H1 (cell line): ENCODE results near the gene ATP2C1. TPM values are rescaled to one million over a fixed set of nuclear protein-coding genes. Genes with fewer than 3 reads are reported as not detected.

Experiments used
- CTCF ChIA-PET: fragments of 300-600 bp; sonication (Branson Sonifier 250); formaldehyde crosslinking; loops from one replicate; lab custom pipeline; 2021; ENCODE audit not compliant: partially characterized antibody; lab: Charles Lee
- POLR2A ChIA-PET: fragments of 300-600 bp; sonication (Branson Sonifier 250); formaldehyde crosslinking; loops from one replicate; lab custom pipeline; 2021; ENCODE audit warnings: inconsistent platforms; ENCODE audit not compliant: partially characterized antibody; lab: Charles Lee
- DNase-seq, 2 experiments: peaks; one replicate each; pipeline versions ENCODE4 v3.0.0 to v3.0.0-alpha.2; 2010 to 2022; ENCODE audit warnings: low spot score in 2 of 2, low read depth in 1 of 2, mixed read lengths in 1 of 2
- FAIRE-seq: peaks from 2 replicates; lab custom pipeline; 2011; peaks lifted over from hg19 to GRCh38; lab: Jason Lieb, UNC
- H2AFZ ChIP-seq: 2 replicates; pipeline ENCODE4 v1.8.1; 2012; ENCODE audit warnings: low read length, inconsistent platforms
- H2AK5ac ChIP-seq: 2 replicates; pipeline ENCODE4 v1.6.1; 2013; ENCODE audit warnings: low read depth, low read length
- H2BK120ac ChIP-seq: replicated peaks from 2 replicates; pipeline ENCODE3; 2013; ENCODE audit warnings: low read depth, low read length, inconsistent platforms
- H2BK12ac ChIP-seq: 2 replicates; pipeline ENCODE4 v1.6.1; 2013; ENCODE audit warnings: low read depth, low read length
- H2BK15ac ChIP-seq: 2 replicates; pipeline ENCODE4 v1.6.1; 2013; ENCODE audit warnings: low read length
- H2BK20ac ChIP-seq: 2 replicates; pipeline ENCODE4 v1.6.1; 2013; ENCODE audit warnings: low read length
- H2BK5ac ChIP-seq: 2 replicates; pipeline ENCODE4 v1.6.1; 2013; ENCODE audit warnings: low read depth, low read length
- H3K14ac ChIP-seq: 2 replicates; pipeline ENCODE4 v1.6.1; 2013; ENCODE audit warnings: inconsistent platforms; ENCODE audit not compliant: insufficient read length
- H3K18ac ChIP-seq: 2 replicates; pipeline ENCODE4 v1.6.1; 2013; ENCODE audit warnings: low read length; ENCODE audit errors: extremely low read depth
- H3K23ac ChIP-seq: 2 replicates; pipeline ENCODE4 v1.6.1; 2013; ENCODE audit warnings: inconsistent platforms; ENCODE audit not compliant: insufficient read length
- H3K23me2 ChIP-seq: 2 replicates; pipeline ENCODE4 v1.6.1; 2013; ENCODE audit warnings: low read depth, low read length
- H3K27ac ChIP-seq: 2 replicates; pipeline ENCODE4 v1.6.1; 2011; ENCODE audit warnings: low read depth, low read length, inconsistent platforms
- H3K27me3 ChIP-seq, 4 experiments: replicated peaks in 1 of 4; 1 replicate in 1 of 4; 2 replicates in 3 of 4; pipeline versions ENCODE4 v1.6.1 to v1.8.1; 2011 to 2013; ENCODE audit warnings: low read length in 3 of 4, mild to moderate bottlenecking in 3 of 4, inconsistent platforms in 2 of 4, mixed read lengths in 2 of 4, moderate library complexity in 1 of 4; ENCODE audit not compliant: control insufficient read depth in 3 of 4, insufficient read depth in 3 of 4; ENCODE audit errors: extremely low read depth in 1 of 4
- H3K36me3 ChIP-seq, 4 experiments: 2 replicates each; pipeline versions ENCODE4 v1.6.1 to v1.8.1; 2011 to 2013; ENCODE audit warnings: mild to moderate bottlenecking in 4 of 4, low read length in 3 of 4, moderate library complexity in 2 of 4, control low read depth in 1 of 4, inconsistent platforms in 1 of 4; ENCODE audit not compliant: insufficient read depth in 4 of 4, control insufficient read depth in 2 of 4
- H3K4ac ChIP-seq: replicated peaks from 2 replicates; pipeline ENCODE3; 2013; ENCODE audit warnings: low read length, low read depth, mixed read lengths, inconsistent platforms; ENCODE audit not compliant: insufficient read length
- H3K4me1 ChIP-seq, 4 experiments: replicated peaks in 1 of 4; 1 replicate in 1 of 4; 2 replicates in 3 of 4; pipeline versions ENCODE4 v1.6.1 to v1.8.1; 2011 to 2013; ENCODE audit warnings: low read length in 3 of 4, inconsistent platforms in 2 of 4, mixed read lengths in 1 of 4; ENCODE audit not compliant: insufficient read depth in 4 of 4, control insufficient read depth in 3 of 4
- H3K4me2 ChIP-seq, 2 experiments: 2 replicates each; pipeline versions ENCODE4 v1.6.1 to v1.8.1; 2011 to 2013; ENCODE audit warnings: low read depth in 2 of 2, low read length in 2 of 2, control low read depth in 1 of 2, inconsistent platforms in 1 of 2, mild to moderate bottlenecking in 1 of 2; ENCODE audit not compliant: insufficient read depth in 1 of 2
- H3K4me3 ChIP-seq, 4 experiments: fragments of 200-600, 300-600 bp in 1 of 4; sonication (generic), shearing (Covaris generic), sonication (Bioruptor Twin) in 1 of 4; 2 replicates each; pipeline versions ENCODE4 v1.5.1 to v1.8.1; 2011 to 2016; ENCODE audit warnings: low read length in 4 of 4, low read depth in 3 of 4, control low read depth in 2 of 4, inconsistent platforms in 2 of 4, mild to moderate bottlenecking in 2 of 4, mixed read lengths in 1 of 4, moderate library complexity in 1 of 4; ENCODE audit not compliant: insufficient read depth in 2 of 4; ENCODE audit errors: extremely low read depth in 1 of 4
- H3K56ac ChIP-seq: replicated peaks from 2 replicates; pipeline ENCODE3; 2013; ENCODE audit warnings: low read depth, mild to moderate bottlenecking, mixed read lengths, low read length, inconsistent platforms; ENCODE audit not compliant: insufficient read length
- H3K79me1 ChIP-seq: 2 replicates; pipeline ENCODE4 v1.6.1; 2013; ENCODE audit warnings: low read depth, low read length, control low read depth
- H3K79me2 ChIP-seq, 2 experiments: 2 replicates each; pipeline versions ENCODE4 v1.6.1 to v1.8.1; 2012 to 2013; ENCODE audit warnings: low read length in 2 of 2, mild to moderate bottlenecking in 2 of 2, inconsistent platforms in 1 of 2; ENCODE audit not compliant: insufficient read depth in 2 of 2, control insufficient read depth in 1 of 2
- H3K9ac ChIP-seq, 4 experiments: replicated peaks in 1 of 4; 1 replicate in 1 of 4; 2 replicates in 3 of 4; pipeline versions ENCODE4 v1.6.1 to v1.8.1; 2011 to 2013; ENCODE audit warnings: low read depth in 3 of 4, low read length in 3 of 4, control low read depth in 2 of 4, mild to moderate bottlenecking in 2 of 4, moderate library complexity in 2 of 4, inconsistent platforms in 1 of 4; ENCODE audit errors: extremely low read depth in 1 of 4
- H3K9me3 ChIP-seq, 2 experiments: 2 replicates each; pipeline versions ENCODE4 v1.6.1 to v1.8.1; 2012 to 2013; ENCODE audit warnings: mild to moderate bottlenecking in 2 of 2, moderate library complexity in 2 of 2, control low read depth in 1 of 2, inconsistent platforms in 1 of 2, low read depth in 1 of 2, low read length in 1 of 2, mixed read lengths in 1 of 2; ENCODE audit not compliant: insufficient read depth in 2 of 2
- H4K20me1 ChIP-seq, 2 experiments: replicated peaks in 1 of 2; 2 replicates each; pipeline versions ENCODE3 to v1.8.1; 2011 to 2013; ENCODE audit warnings: inconsistent platforms in 2 of 2, low read length in 2 of 2, mild to moderate bottlenecking in 1 of 2; ENCODE audit not compliant: insufficient read depth in 2 of 2, control insufficient read depth in 1 of 2
- H4K5ac ChIP-seq: 2 replicates; pipeline ENCODE4 v1.6.1; 2013; ENCODE audit warnings: low read length, low read depth, mixed read lengths, inconsistent platforms; ENCODE audit not compliant: insufficient read length
- H4K8ac ChIP-seq: 2 replicates; pipeline ENCODE4 v1.8.0; 2013; ENCODE audit warnings: mild to moderate bottlenecking, moderate library complexity, low read length, inconsistent platforms; ENCODE audit not compliant: insufficient read depth; ENCODE audit errors: extremely low read depth
- H4K91ac ChIP-seq: replicated peaks from 2 replicates; pipeline ENCODE3; 2013; ENCODE audit warnings: low read length, mixed read lengths, inconsistent platforms; ENCODE audit not compliant: insufficient read length
- GTF2F1 ChIP-seq: IDR thresholded peaks from 2 replicates; pipeline ENCODE4 v1.6.1; 2012; ENCODE audit warnings: low read depth, low read length, improper control_type of control experiment, borderline replicate concordance
- POLR2AphosphoS5 ChIP-seq: IDR thresholded peaks from 2 replicates; pipeline ENCODE4 v1.6.1; 2011; ENCODE audit warnings: low read depth, low read length
- WGBS, 2 experiments: shearing (Covaris generic) in 1 of 2; methylation state at CpG; one replicate each; pipeline versions ENCODE4 v1.1.6 to v1.1.7; 2013 to 2015; ENCODE audit warnings: low lambda C conversion rate in 2 of 2, mixed read lengths in 2 of 2, inconsistent platforms in 1 of 2, low coverage in 1 of 2, missing lambda C conversion rate in 1 of 2; ENCODE audit not compliant: insufficient replicate concordance in 2 of 2, insufficient coverage in 1 of 2, insufficient read length in 1 of 2; ENCODE audit errors: extremely low coverage in 1 of 2, missing lambda C conversion rate in 1 of 2; 5-methylcytosine and 5-hydroxymethylcytosine counted together
- polyA plus RNA-seq, 7 experiments: library from polyadenylated mRNA; depleted of rRNA in 3 of 7; stranded (reverse) in 5 of 7; unstranded in 2 of 7; fragments of >200 nt in 5 of 7; fragments of 200-250 nt in 2 of 7; gene quantifications; 1 replicate in 5 of 7; 2 replicates in 1 of 7; 4 replicates in 1 of 7; pipeline versions ENCODE4 v1.2.1 to v1.2.3, GENCODE V29; 2011 to 2013; ENCODE audit warnings: missing spikeins in 2 of 7, mixed read lengths in 2 of 7
- total RNA-seq: library from RNA; stranded (reverse); fragmentation: NEBNext Ultra II Directional; extraction: Animal tissue kit (Norgen Biotek cat#: 25700); gene quantifications from 2 replicates; pipeline ENCODE4 v1.2.1, GENCODE V29; 2021

Gene ATP2C1
- total and polyA plus RNA-seq, 2 of the 8 experiments (the other 6 are each of a cell fraction or from before 2014, with no cell fraction given) = 50.7 to 68.5 TPM

DNA sequence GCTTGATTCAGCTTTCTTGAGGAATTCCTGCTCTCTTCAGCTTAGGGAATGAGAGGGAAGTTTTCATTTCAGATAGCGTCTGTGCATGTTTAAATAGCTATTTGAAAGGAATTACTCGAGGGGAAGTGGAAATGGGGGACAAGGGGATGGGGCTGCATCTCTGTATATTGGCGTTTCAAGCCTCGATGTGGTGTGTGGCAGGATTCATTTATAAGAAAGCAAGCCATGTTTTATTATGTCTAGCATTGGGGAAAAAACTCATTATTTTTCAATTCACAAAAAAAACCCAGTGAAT lies 1.0 kb downstream of the ATP2C1 start:
- 24% methylated on average over 4 of the region's 4 CpGs; no CpG with 5 or more reads in 1 of the 2 experiments for WGBS, 2 experiments
- POLR2A ChIA-PET = interaction anchor here (3.1 kb wide), 1 partner anchor 150 kb away, joined by 9 read pairs; no protein-coding TSS in a partner anchor
- Histone ChIP-seq H3K27ac (no peak overlapping the region; the same call in 1 of the 2 replicates), H2BK20ac (no peak overlapping the region), H2BK120ac (no peak overlapping the region), H3K4me1 (peaks cover 0 to 10% (median 6%) of the 10 kb centered on the region in 4 experiments; a peak in 5 of 7 replicates), H3K4ac (no peak overlapping the region), H3K79me1 (0 out of 2 replicates have a peak, but pooled peaks cover 3% of the 10 kb centered on the region), H4K20me1 (peaks cover 0 to 4% of the 10 kb centered on the region in 2 experiments), H3K4me2 (peak overlapping the region; percentile 40 to 75), H3K27me3 (no peaks in the 10 kb centered on the region), H2BK5ac (no peak overlapping the region), H3K9me3 (no peaks in the 10 kb centered on the region), H2BK12ac (no peak overlapping the region), H2BK15ac (no peak overlapping the region), H3K18ac (no peak overlapping the region), H3K4me3 (peak overlapping the region; percentile 78 to 86 (median 85)), H3K23ac (no peak overlapping the region), H4K8ac (no peak overlapping the region), H2AFZ (no peak overlapping the region), H4K91ac (no peak overlapping the region), H3K14ac (no peak overlapping the region), H3K79me2 (peaks cover 4 to 55% of the 10 kb centered on the region in 2 experiments; a peak in 3 of 4 replicates), H3K36me3 (no peaks in the 10 kb centered on the region), H3K23me2 (peaks cover 3% of the 10 kb centered on the region), H2AK5ac (no peak overlapping the region), H3K56ac (no peak overlapping the region), H3K9ac (peak overlapping the region in 2 of 4 experiments; percentile 63; a peak in 4 of 7 replicates), H4K5ac (no peak overlapping the region)
- DNase-seq (no peak), FAIRE-seq (no peak)
- TF ChIP-seq POLR2AphosphoS5 = no peak
- no peak for TF ChIP-seq GTF2F1
- CTCF ChIA-PET = interaction anchor here (1.4 to 8.4 kb wide), 3 partner anchors 23 to 152 kb away, joined by 3 to 97 read pairs (median 4); no protein-coding TSS in a partner anchor
